ENCODE results near the gene B4GALT5.

Gene B4GALT5

DNA sequence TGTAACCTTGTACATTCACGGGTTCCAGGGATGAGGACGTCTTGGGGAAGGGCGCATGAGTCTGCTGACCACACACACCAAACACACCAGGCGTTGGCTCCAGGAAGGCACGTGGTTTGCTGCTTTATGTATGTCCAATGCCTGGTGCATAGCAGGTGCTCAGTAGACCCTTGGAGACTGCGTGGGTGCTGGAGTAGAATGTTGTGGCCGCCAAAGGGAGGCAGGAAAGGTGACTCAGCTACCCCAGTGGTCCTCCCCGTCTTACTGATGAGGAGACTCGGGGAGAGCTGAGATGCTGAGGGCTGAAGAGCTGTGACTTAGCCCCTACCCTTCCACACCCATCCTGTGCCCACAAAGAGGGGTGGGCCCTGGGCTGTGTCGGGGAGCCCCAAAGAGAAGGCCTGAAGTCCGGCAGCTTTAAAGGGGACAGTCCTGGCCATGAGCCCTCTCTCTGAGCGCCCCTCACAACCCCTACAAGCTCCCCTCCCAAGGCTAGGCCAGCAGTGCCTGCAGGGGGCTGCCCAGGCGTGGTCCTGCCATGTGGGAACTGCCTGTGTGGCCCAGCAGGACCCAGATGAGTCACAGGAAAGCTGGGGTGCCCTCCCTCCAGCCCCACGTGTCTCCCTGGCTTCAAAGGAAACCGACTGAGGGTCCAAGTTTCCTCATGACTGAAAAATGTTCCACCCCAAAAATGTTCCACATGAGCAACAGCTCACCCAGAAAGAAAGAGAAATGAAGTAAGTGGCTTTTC is 117.7 kb downstream of the B4GALT5 start:
- TF ChIP-seq, protein P1, sequence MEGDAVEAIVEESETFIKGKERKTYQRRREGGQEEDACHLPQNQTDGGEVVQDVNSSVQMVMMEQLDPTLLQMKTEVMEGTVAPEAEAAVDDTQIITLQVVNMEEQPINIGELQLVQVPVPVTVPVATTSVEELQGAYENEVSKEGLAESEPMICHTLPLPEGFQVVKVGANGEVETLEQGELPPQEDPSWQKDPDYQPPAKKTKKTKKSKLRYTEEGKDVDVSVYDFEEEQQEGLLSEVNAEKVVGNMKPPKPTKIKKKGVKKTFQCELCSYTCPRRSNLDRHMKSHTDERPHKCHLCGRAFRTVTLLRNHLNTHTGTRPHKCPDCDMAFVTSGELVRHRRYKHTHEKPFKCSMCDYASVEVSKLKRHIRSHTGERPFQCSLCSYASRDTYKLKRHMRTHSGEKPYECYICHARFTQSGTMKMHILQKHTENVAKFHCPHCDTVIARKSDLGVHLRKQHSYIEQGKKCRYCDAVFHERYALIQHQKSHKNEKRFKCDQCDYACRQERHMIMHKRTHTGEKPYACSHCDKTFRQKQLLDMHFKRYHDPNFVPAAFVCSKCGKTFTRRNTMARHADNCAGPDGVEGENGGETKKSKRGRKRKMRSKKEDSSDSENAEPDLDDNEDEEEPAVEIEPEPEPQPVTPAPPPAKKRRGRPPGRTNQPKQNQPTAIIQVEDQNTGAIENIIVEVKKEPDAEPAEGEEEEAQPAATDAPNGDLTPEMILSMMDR (conservative IDR thresholded peaks at IDR 0.05; ENCODE audit: low read length) = no peak
- no peak overlapping the region for H3K4me3 ChIP-seq (ENCODE audit: low read length)
- peak; percentile 68 for DNase-seq (ENCODE audit: low read depth)

- H3K4me3 ChIP-seq (ENCODE audit: low read length) = no peak overlapping the region
- no peak for DNase-seq (ENCODE audit: low read depth)
- TF ChIP-seq, protein P1 (conservative IDR thresholded peaks at IDR 0.05; ENCODE audit: low read length) = no peak
Measured at GRCh38 chr20:49595346-49595745, 118.3 kb downstream of the B4GALT5 start.

DNA sequence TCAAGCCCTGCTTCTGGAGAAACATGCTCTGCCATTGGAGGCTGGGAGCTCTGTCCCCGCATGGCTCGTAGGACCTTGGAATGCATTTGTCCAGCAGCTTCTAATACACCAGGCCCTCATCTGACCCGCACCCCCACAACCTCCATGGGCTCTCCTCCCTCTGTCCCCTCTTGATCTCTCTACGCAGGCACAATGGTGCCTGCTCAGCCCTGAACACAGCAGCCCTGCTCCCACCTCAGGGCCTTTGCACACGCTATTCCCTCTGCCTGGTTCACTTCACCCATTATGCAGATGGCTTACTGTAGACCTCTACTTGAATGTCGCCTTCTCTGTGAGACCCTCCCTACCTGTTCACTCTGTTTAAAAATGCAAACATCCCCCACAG is 118.8 kb downstream of the B4GALT5 start:
- TF ChIP-seq, protein P1 (conservative IDR thresholded peaks at IDR 0.05; ENCODE audit: low read length) = no peak
- DNase-seq (ENCODE audit: low read depth) = no peak
- no peak overlapping the region for H3K4me3 ChIP-seq (ENCODE audit: low read length)

- peak; percentile 97 for DNase-seq (ENCODE audit: low read depth)
- TF ChIP-seq, protein P1 (conservative IDR thresholded peaks at IDR 0.05; ENCODE audit: low read length) = no peak
- H3K4me3 ChIP-seq (ENCODE audit: low read length) = no peak overlapping the region
Measured at GRCh38 chr20:49594143-49594930, 119.3 kb downstream of the B4GALT5 start.

GRCh38 chr20:49593466-49594142 is 120.1 kb downstream of the B4GALT5 start:
- TF ChIP-seq, protein P1 (conservative IDR thresholded peaks at IDR 0.05; ENCODE audit: low read length) = no peak
- no peak overlapping the region for H3K4me3 ChIP-seq (ENCODE audit: low read length)
- no peak for DNase-seq (ENCODE audit: low read depth)

DNA sequence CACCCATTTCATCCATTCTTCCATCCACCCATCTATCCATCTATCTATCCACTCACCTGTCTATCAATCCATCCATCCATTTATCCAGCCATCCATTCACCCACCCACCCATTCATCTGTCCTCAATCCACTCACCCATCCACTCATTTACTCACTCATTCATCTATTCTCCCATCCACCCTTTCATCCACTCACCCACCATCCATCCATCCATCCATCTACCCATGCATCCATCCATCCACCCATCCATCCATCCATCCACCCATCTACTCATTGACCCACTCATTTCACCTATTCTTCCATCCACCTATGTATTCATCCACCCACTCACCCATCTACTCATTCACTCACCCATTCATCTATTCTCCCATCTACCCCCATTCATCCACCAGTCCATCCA is 121.6 kb downstream of the B4GALT5 start:
- no peak for DNase-seq (ENCODE audit: low read depth)
- no peak overlapping the region for H3K4me3 ChIP-seq (ENCODE audit: low read length)
- TF ChIP-seq, protein P1 (conservative IDR thresholded peaks at IDR 0.05; ENCODE audit: low read length) = no peak

Measured in AG10803 (cell line).